Erythroblast (primary cell): ENCODE data around the gene PRSS48.

ENCODE experiments used
- DNase-seq, 2 experiments: peaks; one replicate each; lab custom pipeline; 2025; lab: John Stamatoyannopoulos, UW
- GATA1 ChIP-seq: IDR thresholded peaks from 2 replicates; pipeline ENCODE4 v1.6.1; 2011; ENCODE audit warnings: low read depth, mild to moderate bottlenecking, control low read depth, low read length, moderate library complexity
- POLR2A ChIP-seq: IDR thresholded peaks from 2 replicates; pipeline ENCODE4 v1.6.1; 2011; ENCODE audit warnings: mild to moderate bottlenecking, low read length

The PRSS48 gene

DNA sequence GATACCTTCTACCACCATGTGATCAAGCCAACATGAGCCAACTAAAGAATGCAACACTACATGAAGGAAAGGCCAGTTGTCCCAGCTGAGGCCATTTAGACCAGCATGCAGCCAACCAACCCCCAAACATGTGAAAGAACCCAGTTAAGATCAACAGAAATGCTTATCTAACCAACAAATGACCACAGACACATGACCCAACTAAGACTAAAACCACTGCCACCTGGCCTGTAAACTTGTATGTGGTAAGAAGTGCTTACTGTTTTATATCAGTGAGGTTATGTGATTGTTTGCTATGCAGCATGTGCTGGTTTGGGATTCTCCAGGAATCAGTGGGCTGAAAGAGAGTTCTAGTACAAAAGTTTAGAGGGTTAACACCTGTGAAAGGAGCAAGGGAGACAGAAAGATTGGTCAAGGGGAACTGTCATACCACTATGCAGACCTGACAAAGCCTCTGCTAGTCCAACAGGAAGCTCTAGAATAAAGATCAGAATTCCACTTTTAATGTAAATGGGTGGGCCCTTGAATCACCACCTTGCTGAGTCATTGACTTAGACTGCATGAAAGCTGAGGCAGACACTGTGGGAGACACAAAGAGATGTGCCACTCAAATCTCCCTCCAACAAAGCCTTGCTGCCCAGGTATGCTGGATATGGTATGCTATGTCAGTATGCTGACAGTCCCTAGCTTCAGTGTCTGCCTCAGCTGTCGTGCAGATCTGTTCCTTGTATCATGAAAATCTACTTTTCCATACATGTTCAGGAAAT, 54.5 kb downstream of the PRSS48 start:
- DNase-seq = no peak
- TF ChIP-seq GATA1 (no peak), POLR2A (no peak)

GRCh38 chr4:151339467-151339866, 62.5 kb downstream of the PRSS48 start:
- no peak for DNase-seq
- TF ChIP-seq GATA1 (no peak), POLR2A (no peak)

DNA sequence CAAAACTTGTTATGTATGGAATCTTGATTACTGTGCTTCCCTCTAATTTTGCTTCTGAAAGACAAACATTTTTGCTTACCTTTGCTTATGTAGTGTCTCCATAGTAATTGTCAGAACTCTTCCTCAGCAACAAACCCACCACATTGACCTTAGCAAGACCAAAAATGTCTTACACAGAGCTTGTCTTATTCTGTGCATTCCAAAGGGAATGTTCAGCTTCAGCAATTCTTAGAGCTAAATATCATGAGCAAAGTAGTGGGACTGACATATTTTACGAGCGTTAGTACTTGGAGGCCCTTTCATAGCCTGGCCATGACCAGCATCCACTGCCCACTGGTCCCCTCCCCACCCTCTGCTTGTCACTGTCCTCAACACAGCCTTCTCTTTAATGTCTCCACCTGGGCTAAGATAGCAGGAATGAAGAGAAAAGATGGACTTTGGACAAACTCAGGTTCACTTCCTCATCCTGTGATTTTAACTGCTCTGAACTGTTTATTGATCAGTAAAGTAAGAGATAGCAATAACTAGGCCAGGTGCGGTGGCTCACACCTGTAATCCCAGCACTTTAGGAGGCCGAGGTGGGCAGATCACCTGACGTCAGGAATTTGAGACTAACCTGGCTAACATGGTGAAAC, 63.9 kb downstream of the PRSS48 start:
- DNase-seq = no peak
- TF ChIP-seq GATA1 = no peak
- TF ChIP-seq POLR2A = no peak
